GM12878 (cell line): ENCODE results near the gene NHEJ1.

Experiments
- BHLHE40 ChIP-seq, 2 experiments: fragments of 450-650 bp in 1 of 2; IDR thresholded peaks; 2 replicates each; pipeline ENCODE4 v1.6.1; 2011 to 2017; ENCODE audit warnings: low read depth in 2 of 2, borderline replicate concordance in 1 of 2, improper control_type of control experiment in 1 of 2, low read length in 1 of 2, mild to moderate bottlenecking in 1 of 2
- CTCF ChIP-seq, 3 experiments: IDR thresholded peaks in 2 of 3; conservative IDR thresholded peaks in 1 of 3; 2 replicates each; pipeline ENCODE4 v1.5.1; 2011; ENCODE audit warnings: low read depth in 3 of 3, low read length in 3 of 3, mild to moderate bottlenecking in 3 of 3, control low read depth in 2 of 3, moderate library complexity in 2 of 3, inconsistent platforms in 1 of 3, mixed read lengths in 1 of 3; ENCODE audit not compliant: control insufficient read depth in 2 of 3, insufficient read depth in 1 of 3; ENCODE audit errors: extremely low read depth in 1 of 3
- EZH2 ChIP-seq: IDR thresholded peaks from 2 replicates; pipeline ENCODE4 v1.6.1; 2012; ENCODE audit warnings: low read depth, mild to moderate bottlenecking, control low read depth, inconsistent platforms, low read length, borderline replicate concordance; ENCODE audit not compliant: control insufficient read depth
- FOXM1 ChIP-seq: IDR thresholded peaks from 2 replicates; pipeline ENCODE4 v1.6.1; 2012; ENCODE audit warnings: low read depth, mild to moderate bottlenecking, inconsistent platforms, low read length, moderate library complexity
- MYC ChIP-seq: IDR thresholded peaks from 2 replicates; pipeline ENCODE4 v1.6.1; 2011; ENCODE audit warnings: mild to moderate bottlenecking, low read length, moderate library complexity, inconsistent platforms; ENCODE audit not compliant: insufficient read depth, insufficient replicate concordance, insufficient read length, severe bottlenecking
- NR2F1 ChIP-seq: fragments of 450-650 bp; conservative IDR thresholded peaks from 2 replicates; pipeline ENCODE4 v1.6.1; 2017; ENCODE audit warnings: mild to moderate bottlenecking
- POLR2A ChIP-seq: IDR thresholded peaks from 2 replicates; pipeline ENCODE4 v1.6.1; 2011; ENCODE audit warnings: low read depth, mild to moderate bottlenecking, low read length
- RAD21 ChIP-seq: IDR thresholded peaks from 2 replicates; pipeline ENCODE4 v1.6.1; 2011; ENCODE audit warnings: mild to moderate bottlenecking, low read depth, low read length, moderate library complexity; ENCODE audit not compliant: insufficient read depth
- TARDBP ChIP-seq: IDR thresholded peaks from 2 replicates; pipeline ENCODE4 v1.6.1; 2016; ENCODE audit warnings: borderline replicate concordance
- TBL1XR1 ChIP-seq: IDR thresholded peaks from 2 replicates; pipeline ENCODE4 v1.6.1; 2012; ENCODE audit warnings: low read depth, low read length, improper control_type of control experiment

GRCh38 chr2:219119422-219120043, 41.1 kb downstream of the NHEJ1 start:
- no peak for TF ChIP-seq EZH2
- peak; percentile 90 for TF ChIP-seq RAD21
- TF ChIP-seq POLR2A, result no peak
- TF ChIP-seq TBL1XR1, result no peak
- TF ChIP-seq NR2F1, result no peak
- no peak for TF ChIP-seq BHLHE40 (IDR thresholded peaks at IDR 0.05; ENCODE audit: borderline replicate concordance in 1 of 2, low read depth in 2 of 2, low read length in 1 of 2)
- no peak for TF ChIP-seq MYC
- peak; percentile 68 to 74 (median 71) for TF ChIP-seq CTCF (IDR thresholded peaks at IDR 0.05 in 2 of 3, conservative IDR thresholded peaks at IDR 0.05 in 1 of 3; ENCODE audit: control insufficient read depth in 2 of 3, extremely low read depth in 1 of 3, insufficient read depth in 1 of 3, low read depth in 3 of 3, low read length in 3 of 3)
- no peak for TF ChIP-seq FOXM1
- TF ChIP-seq TARDBP, result no peak
